Mesodermal cell (in vitro differentiated cells): ENCODE measurements around the gene VASN.
"Not testable (repeated sequence)": the region's sequence is repeated elsewhere in the genome, so short reads cannot be mapped to it uniquely, and the experiment has no call there.

Source experiments
- H3K27ac ChIP-seq: 2 replicates; pipeline ENCODE4 v1.7.0; 2013; ENCODE audit warnings: mild to moderate bottlenecking, low read depth, low read length, moderate library complexity; ENCODE audit not compliant: severe bottlenecking
- H3K36me3 ChIP-seq: 2 replicates; pipeline ENCODE4 v1.7.1; 2013; ENCODE audit warnings: mild to moderate bottlenecking, low read length, moderate library complexity; ENCODE audit not compliant: control insufficient read depth, insufficient read depth
- H3K4me1 ChIP-seq: one replicate; pipeline ENCODE4 v1.7.1; 2013; ENCODE audit warnings: mild to moderate bottlenecking, low read length; ENCODE audit not compliant: insufficient read depth, control insufficient read depth, poor library complexity, severe bottlenecking
- H3K4me3 ChIP-seq: 2 replicates; pipeline ENCODE4 v1.7.0; 2013; ENCODE audit warnings: low read length, control low read depth, mild to moderate bottlenecking; ENCODE audit not compliant: insufficient read depth, poor library complexity, severe bottlenecking; ENCODE audit errors: extremely low read depth
- H3K9me3 ChIP-seq: 2 replicates; pipeline ENCODE4 v1.7.1; 2013; ENCODE audit warnings: mild to moderate bottlenecking, low read length, moderate library complexity; ENCODE audit not compliant: control insufficient read depth
- WGBS, 2 experiments: methylation state at CpG; one replicate each; pipeline ENCODE4 v1.1.5; 2013; ENCODE audit warnings: missing lambda C conversion rate in 2 of 2; ENCODE audit not compliant: insufficient coverage in 2 of 2; 5-methylcytosine and 5-hydroxymethylcytosine counted together

Gene VASN

DNA sequence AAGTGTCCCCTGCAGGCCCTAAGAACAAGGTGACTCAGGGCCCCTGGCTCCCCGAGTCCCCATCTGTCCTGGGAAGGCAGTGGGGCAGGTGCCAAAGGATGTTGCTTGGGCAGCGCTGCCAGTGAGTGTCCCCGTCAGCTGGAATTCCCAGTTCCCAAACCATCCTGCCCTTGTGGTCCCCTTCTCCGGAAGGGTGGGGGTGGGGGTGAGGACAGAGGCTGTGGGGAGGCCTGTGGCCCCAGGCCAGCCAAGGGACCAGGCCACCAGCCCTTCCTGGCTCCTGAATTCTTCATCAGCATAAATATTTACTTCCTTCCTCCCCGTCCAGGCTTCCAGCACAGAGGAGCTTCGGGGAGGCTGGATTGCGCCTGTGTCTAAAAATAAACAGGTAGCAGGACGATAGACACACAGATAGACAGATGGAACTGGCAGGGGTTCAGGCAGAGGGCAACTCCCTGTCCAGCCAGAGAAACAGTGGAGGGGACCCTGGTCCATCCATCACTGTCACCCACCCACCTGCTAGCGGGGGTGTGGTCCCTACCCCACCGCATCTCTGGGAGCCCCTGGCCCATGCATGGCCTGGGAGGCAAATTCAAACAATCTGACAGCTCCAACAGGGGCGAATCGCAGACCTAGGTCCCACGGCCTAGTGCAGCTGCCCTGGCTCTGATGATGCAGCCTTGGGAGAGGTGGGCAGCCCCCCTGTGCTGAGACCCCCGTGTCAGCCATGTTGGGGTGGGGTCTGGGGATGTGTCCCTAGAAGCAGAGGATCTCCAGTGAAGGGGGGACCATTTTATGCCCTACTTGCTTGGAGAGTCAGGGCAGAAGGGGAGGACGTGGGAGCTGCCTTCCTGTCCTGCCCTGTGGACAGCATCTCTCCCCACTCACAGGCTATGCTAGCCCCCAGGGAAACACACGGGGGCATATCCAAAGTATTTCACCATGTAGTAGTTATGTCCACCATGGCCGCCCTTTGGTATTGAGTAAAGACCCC, 42.6 kb upstream of the VASN start:
- Histone ChIP-seq H3K4me3 (no peak overlapping the region), H3K27ac (peak overlapping the region; percentile 79)

DNA sequence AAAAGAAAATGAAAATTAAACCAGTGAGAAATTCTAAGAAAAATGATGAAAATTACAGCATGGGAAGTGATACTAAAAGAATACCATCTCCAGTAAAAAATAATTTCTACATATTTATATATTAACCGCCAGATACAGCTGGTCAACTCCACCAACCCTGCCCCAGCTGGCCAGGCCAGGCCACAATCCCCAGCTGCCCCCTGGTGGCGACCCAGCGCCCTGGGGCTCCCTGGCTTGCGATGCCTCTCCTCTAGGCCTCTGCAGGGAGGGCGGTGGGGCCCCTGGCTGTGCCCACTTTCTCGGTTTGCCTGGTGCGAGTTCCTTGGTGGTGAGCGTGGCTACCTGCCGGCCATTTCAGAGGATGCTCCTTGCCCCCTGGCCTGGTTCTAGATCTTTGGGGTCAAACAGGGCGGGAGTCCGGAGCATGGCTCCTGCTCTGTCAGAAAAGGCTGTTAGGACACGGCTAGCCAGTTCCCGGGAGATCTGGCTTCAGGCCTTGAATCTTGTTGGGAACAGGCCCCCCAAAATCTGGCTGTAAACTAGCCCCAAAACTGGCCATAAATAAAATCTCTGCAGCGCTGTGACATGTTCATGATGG, 41.3 kb upstream of the VASN start:
- Histone ChIP-seq H3K4me1 (peaks cover 27% of the 10 kb centered on the region), H3K36me3 (peaks cover 23% of the 10 kb centered on the region), H3K9me3 (no peaks in the 10 kb centered on the region), H3K27ac (no peak overlapping the region), H3K4me3 (no peak overlapping the region)
- 59 to 65% methylated on average over 12 to 13 of the region's 14 CpGs for WGBS, 2 experiments

More for the DNA sequence above, 42.6 kb upstream of the VASN start:
- 85 to 86% methylated on average over 11 to 12 of the region's 17 CpGs for WGBS, 2 experiments
- H3K4me1 ChIP-seq, result peaks cover 32% of the 10 kb centered on the region
- H3K36me3 ChIP-seq, result peaks cover 13% of the 10 kb centered on the region
- H3K9me3 ChIP-seq, result no peaks in the 10 kb centered on the region

DNA sequence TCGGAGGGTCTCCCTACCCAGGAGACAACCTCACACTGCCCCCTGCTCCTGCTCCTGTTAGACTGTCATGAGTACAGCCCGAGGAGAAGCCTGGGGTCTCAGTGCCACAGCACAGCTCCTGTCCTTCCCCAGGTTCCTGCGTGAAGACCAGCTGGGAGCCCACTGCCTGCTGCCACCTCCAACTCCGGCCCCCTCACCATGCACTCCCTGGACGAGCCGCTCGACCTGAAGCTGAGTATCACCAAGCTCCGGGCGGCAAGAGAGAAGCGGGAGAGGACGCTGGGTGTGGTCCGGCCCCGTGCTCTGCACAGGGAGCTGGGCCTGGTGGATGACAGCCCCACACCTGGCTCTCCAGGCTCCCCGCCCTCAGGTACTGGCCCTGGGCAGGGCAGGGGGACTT, 39.6 kb upstream of the VASN start:
- 94 to 98% methylated on average over 13 to 14 of the region's 14 CpGs for WGBS, 2 experiments
- H3K4me1 ChIP-seq, result peaks cover 23% of the 10 kb centered on the region
- no peaks in the 10 kb centered on the region for H3K9me3 ChIP-seq
- no peak overlapping the region for H3K4me3 ChIP-seq
- no peak overlapping the region for H3K27ac ChIP-seq
- H3K36me3 ChIP-seq, result peaks cover 37% of the 10 kb centered on the region

DNA sequence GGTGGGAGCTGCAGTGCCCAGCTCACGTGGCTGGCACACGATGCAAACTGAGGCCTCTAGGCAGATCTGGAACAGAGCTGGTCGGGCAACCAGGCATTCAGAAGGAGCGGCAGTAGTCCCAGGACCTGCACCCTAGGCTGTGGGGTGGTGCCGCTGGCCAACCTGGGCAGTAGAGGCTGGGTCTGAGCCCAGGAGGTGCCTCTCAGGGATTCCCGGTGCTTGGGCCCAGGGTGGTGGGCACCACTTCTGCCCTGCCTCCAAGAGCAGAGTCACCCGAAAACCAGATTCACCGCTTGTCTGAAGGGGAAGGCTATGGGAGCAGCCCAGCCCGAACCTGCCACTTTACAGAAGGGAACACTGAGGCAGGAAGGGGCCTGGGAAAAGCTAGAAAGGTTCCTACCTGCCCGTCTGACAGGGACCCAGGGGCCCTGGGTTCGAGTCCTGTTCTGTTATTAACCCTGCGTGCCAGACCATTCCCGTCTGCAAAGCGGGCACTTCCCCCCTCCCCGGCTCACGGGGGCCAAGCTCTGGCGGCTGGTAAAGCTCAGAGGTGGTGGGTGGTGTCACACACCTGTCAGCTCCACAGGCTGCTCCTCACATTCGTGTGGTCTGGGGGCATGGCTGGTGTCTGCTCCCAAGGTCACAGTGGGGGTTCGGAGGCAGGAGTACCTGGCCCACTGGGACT, 38.9 kb upstream of the VASN start:
- WGBS, 2 experiments, result 96% methylated on average over 16 to 18 of the region's 19 CpGs

DNA sequence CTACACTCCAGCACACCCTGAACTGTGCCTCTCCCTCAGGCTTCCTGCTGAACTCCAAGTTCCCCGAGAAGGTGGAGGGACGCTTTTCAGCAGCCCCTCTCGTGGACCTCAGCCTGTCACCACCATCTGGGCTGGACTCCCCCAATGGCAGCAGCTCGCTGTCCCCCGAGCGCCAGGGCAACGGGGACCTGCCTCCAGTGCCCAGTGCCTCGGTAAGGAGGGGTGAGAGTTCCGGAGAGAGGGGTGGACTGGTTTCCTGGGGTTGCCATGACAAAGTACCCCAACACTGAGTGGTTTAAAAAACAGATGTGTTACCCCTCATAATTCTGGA, 38.4 kb upstream of the VASN start:
- no peaks in the 10 kb centered on the region for H3K9me3 ChIP-seq
- no peak overlapping the region for H3K4me3 ChIP-seq
- H3K36me3 ChIP-seq, result peaks cover 48% of the 10 kb centered on the region
- WGBS, 2 experiments, result 96 to 98% methylated on average over 6 to 8 of the region's 9 CpGs
- no peak overlapping the region for H3K27ac ChIP-seq
- peaks cover 15% of the 10 kb centered on the region for H3K4me1 ChIP-seq

More for the DNA sequence above, 38.9 kb upstream of the VASN start:
- Histone ChIP-seq H3K27ac (no peak overlapping the region), H3K4me1 (peaks cover 18% of the 10 kb centered on the region), H3K4me3 (no peak overlapping the region), H3K36me3 (peaks cover 44% of the 10 kb centered on the region), H3K9me3 (no peaks in the 10 kb centered on the region)

DNA sequence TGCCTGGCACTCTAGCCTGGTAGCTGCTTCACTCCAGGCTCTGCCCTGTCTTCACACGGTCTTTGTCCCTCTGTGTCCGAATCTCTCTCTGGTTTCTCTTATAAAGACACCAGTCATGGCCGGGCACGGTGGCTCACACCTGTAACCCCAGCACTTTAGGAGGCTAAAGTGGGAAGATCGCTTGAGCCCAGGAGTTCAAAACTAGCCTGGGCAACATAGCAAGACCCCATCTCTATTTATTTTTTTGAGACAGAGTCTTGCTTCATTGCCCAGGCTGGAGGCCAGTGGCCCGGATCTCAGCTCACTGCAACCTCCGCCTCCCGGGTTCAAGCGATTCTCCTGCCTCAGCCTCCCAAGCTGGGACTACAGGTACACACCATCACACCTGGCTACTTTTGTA, 37.9 kb upstream of the VASN start:
- Histone ChIP-seq H3K4me1 (peaks cover 11% of the 10 kb centered on the region), H3K36me3 (peaks cover 52% of the 10 kb centered on the region)
- not testable (repeated sequence) for H3K9me3 ChIP-seq, H3K27ac ChIP-seq, H3K4me3 ChIP-seq
- 93 to 96% methylated on average over 9 of the region's 9 CpGs for WGBS, 2 experiments

DNA sequence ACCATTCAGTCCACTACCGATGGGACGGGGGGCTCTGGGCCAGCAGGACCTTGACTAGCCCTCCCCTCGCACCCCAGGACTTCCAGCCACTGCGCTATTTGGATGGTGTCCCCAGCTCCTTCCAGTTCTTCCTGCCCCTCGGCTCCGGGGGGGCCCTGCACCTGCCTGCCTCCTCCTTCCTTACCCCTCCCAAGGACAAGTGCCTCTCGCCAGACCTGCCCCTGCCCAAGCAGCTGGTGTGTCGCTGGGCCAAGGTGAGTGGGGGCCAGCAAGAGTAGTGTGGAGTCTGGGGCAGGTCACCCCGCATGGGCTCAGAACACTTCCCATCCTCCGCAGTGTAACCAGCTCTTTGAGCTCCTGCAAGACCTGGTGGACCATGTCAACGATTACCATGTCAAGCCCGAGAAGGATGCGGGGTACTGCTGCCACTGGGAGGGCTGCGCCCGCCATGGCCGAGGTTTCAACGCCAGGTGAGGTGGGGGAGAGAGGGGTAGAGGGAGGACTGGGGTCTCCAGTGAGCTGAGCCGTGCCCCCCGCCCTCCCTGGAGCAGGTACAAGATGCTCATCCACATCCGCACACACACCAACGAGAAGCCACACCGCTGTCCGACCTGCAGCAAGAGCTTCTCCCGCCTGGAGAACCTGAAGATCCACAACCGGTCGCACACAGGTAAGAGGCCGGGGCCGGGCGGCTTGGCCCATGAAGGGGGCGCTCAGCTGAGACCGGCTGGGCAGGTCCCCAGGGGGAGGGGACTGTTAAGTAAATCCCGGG, 36.7 kb upstream of the VASN start:
- no peak overlapping the region for H3K4me3 ChIP-seq
- H3K27ac ChIP-seq, result no peak overlapping the region
- H3K4me1 ChIP-seq, result no peaks in the 10 kb centered on the region
- peaks cover 61% of the 10 kb centered on the region for H3K36me3 ChIP-seq
- no peaks in the 10 kb centered on the region for H3K9me3 ChIP-seq
- 93 to 96% methylated on average over 28 to 29 of the region's 32 CpGs for WGBS, 2 experiments

DNA sequence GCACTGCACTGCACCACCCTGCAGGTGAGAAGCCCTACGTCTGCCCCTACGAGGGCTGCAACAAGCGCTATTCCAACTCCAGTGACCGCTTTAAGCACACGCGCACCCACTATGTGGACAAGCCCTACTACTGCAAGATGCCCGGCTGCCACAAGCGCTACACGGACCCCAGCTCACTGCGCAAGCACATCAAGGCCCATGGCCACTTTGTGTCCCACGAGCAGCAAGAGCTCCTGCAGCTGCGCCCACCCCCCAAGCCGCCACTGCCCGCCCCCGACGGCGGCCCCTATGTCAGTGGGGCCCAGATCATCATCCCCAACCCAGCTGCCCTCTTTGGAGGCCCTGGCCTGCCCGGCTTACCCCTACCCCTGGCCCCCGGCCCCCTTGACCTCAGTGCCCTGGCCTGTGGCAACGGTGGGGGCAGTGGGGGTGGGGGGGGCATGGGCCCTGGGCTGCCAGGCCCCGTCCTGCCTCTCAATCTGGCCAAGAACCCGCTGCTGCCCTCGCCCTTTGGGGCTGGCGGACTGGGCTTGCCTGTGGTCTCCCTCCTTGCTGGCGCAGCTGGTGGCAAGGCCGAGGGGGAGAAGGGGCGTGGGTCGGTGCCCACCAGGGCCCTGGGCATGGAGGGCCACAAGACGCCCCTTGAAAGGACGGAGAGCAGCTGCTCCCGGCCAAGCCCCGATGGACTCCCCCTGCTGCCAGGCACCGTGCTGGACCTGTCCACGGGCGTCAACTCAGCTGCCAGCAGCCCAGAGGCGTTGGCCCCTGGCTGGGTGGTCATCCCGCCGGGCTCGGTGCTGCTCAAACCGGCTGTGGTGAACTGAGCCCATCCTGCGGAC, 34.7 kb upstream of the VASN start:
- Histone ChIP-seq H3K4me1 (no peaks in the 10 kb centered on the region), H3K4me3 (no peak overlapping the region), H3K36me3 (peaks cover 74% of the 10 kb centered on the region), H3K9me3 (no peaks in the 10 kb centered on the region), H3K27ac (no peak overlapping the region)
- 94 to 95% methylated on average over 26 to 33 of the region's 41 CpGs for WGBS, 2 experiments

DNA sequence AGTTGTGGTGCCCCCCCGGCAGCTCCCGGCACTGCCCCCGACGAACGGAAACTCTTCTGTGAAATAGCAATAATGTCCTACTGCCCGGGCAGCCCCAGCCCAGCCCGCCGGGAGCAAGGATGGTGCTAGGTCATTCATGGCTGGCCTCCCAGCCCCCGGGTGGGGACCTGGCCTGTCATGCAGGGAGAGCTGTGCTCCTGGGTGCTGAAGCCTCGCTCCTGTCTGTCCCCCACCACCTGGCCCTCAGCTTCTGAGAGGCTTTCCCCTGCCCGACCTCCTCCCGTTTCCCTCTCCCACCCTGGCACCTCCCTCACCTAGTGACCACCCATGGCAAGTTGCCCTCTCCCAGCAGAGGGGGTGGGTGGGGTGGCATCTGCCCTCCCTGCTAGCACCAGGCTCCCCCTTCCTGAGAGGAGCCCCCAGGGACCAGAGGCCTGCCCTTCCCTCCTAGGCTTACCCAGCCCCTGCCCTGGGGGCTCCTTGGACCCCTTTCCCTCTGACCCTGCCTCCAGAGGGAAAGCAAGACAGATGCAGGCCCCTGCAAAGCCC, 34.0 kb upstream of the VASN start:
- Histone ChIP-seq H3K4me3 (no peak overlapping the region), H3K27ac (no peak overlapping the region), H3K36me3 (peaks cover 72% of the 10 kb centered on the region), H3K9me3 (no peaks in the 10 kb centered on the region), H3K4me1 (no peaks in the 10 kb centered on the region)
- WGBS, 2 experiments, result 93 to 99% methylated on average over 10 to 12 of the region's 12 CpGs
